Measurements from ENCODE around the gene SPINK1. TPM values are rescaled to one million over a fixed set of nuclear protein-coding genes. Genes with fewer than 3 reads are reported as not detected.
"Not testable (repeated sequence)": the region's sequence is repeated elsewhere in the genome, so short reads cannot be mapped to it uniquely, and the experiment has no call there.

Gene SPINK1
- total and polyA plus RNA-seq, 10 donors = 0.38 to 7.1 (median 0.99) TPM; not detected in 5

- H3K4me3 ChIP-seq = no peak overlapping the region
- 39 to 53% (median 47%) methylated on average over 5 of the region's 5 CpGs for WGBS, 5 donors
- peaks cover 0 to 8% (median 0%) of the 10 kb centered on the region in 7 donors for H3K27me3 ChIP-seq (replicated peaks in 1 of 7)
- DNase-seq = no peak
- peaks cover 0 to under 1% (median 0%) of the 10 kb centered on the region in 8 donors for H3K9me3 ChIP-seq
- peaks cover 0 to 8% (median 2%) of the 10 kb centered on the region in 6 donors for H3K4me1 ChIP-seq
- intact Hi-C loops (cut with DNase I; ENCODE audit: low total_unique reads) = no loop called here
- TF ChIP-seq, protein P1, sequence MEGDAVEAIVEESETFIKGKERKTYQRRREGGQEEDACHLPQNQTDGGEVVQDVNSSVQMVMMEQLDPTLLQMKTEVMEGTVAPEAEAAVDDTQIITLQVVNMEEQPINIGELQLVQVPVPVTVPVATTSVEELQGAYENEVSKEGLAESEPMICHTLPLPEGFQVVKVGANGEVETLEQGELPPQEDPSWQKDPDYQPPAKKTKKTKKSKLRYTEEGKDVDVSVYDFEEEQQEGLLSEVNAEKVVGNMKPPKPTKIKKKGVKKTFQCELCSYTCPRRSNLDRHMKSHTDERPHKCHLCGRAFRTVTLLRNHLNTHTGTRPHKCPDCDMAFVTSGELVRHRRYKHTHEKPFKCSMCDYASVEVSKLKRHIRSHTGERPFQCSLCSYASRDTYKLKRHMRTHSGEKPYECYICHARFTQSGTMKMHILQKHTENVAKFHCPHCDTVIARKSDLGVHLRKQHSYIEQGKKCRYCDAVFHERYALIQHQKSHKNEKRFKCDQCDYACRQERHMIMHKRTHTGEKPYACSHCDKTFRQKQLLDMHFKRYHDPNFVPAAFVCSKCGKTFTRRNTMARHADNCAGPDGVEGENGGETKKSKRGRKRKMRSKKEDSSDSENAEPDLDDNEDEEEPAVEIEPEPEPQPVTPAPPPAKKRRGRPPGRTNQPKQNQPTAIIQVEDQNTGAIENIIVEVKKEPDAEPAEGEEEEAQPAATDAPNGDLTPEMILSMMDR (IDR thresholded peaks at IDR 0.05 in 8 of 11, conservative IDR thresholded peaks at IDR 0.05 in 3 of 11) = no peak
- TF ChIP-seq POLR2AphosphoS5 (IDR thresholded peaks at IDR 0.05) = no peak
- no peak for TF ChIP-seq POLR2A (IDR thresholded peaks at IDR 0.05)
- H3K27ac ChIP-seq = no peak overlapping the region
- no peaks in the 10 kb centered on the region for H3K36me3 ChIP-seq
These were observed 21.4 kb downstream of the SPINK1 start for GRCh38 chr5:147809830-147810666.

- H3K4me3 ChIP-seq = peak overlapping the region in 1 of 8 donors; percentile 26
- no peak for TF ChIP-seq POLR2AphosphoS5 (IDR thresholded peaks at IDR 0.05)
- TF ChIP-seq, protein P1 (IDR thresholded peaks at IDR 0.05 in 8 of 11, conservative IDR thresholded peaks at IDR 0.05 in 3 of 11) = no peak
- TF ChIP-seq POLR2A (IDR thresholded peaks at IDR 0.05) = no peak
- peak overlapping the region in 5 of 8 donors; percentile 22 to 78 (median 66) for H3K27ac ChIP-seq
- intact Hi-C loops (cut with DNase I; ENCODE audit: low total_unique reads) = no loop called here
- WGBS, 5 donors = 16 to 29% (median 20%) methylated on average over 6 of the region's 6 CpGs
- peaks cover 0 to 28% (median 0%) of the 10 kb centered on the region in 7 donors for H3K27me3 ChIP-seq (replicated peaks in 1 of 7)
- no peaks in the 10 kb centered on the region for H3K36me3 ChIP-seq
- H3K4me1 ChIP-seq = peaks cover 0 to 21% (median 11%) of the 10 kb centered on the region in 6 donors
- no peaks in the 10 kb centered on the region for H3K9me3 ChIP-seq
- DNase-seq = peak; percentile 84
These were observed 26.4 kb downstream of the SPINK1 start for GRCh38 chr5:147805030-147805454.

GRCh38 chr5:147804334-147804733 lies 27.1 kb downstream of the SPINK1 start:
- intact Hi-C loops (cut with DNase I; ENCODE audit: low total_unique reads) = no loop called here
- H3K9me3 ChIP-seq = no peaks in the 10 kb centered on the region
- H3K4me3 ChIP-seq = peak overlapping the region in 1 of 8 donors; percentile 10
- peak overlapping the region in 4 of 8 donors; percentile 43 to 78 (median 64) for H3K27ac ChIP-seq
- no peak for DNase-seq
- no peak for TF ChIP-seq POLR2A (IDR thresholded peaks at IDR 0.05)
- TF ChIP-seq POLR2AphosphoS5 (IDR thresholded peaks at IDR 0.05) = no peak
- TF ChIP-seq, protein P1 (IDR thresholded peaks at IDR 0.05 in 8 of 11, conservative IDR thresholded peaks at IDR 0.05 in 3 of 11) = no peak
- no peaks in the 10 kb centered on the region for H3K36me3 ChIP-seq
- 69 to 74% (median 73%) methylated on average over 3 of the region's 3 CpGs for WGBS, 5 donors
- peaks cover 0 to 21% (median 11%) of the 10 kb centered on the region in 6 donors for H3K4me1 ChIP-seq
- H3K27me3 ChIP-seq (replicated peaks in 1 of 7) = peaks cover 0 to 36% (median 0%) of the 10 kb centered on the region in 7 donors

DNA sequence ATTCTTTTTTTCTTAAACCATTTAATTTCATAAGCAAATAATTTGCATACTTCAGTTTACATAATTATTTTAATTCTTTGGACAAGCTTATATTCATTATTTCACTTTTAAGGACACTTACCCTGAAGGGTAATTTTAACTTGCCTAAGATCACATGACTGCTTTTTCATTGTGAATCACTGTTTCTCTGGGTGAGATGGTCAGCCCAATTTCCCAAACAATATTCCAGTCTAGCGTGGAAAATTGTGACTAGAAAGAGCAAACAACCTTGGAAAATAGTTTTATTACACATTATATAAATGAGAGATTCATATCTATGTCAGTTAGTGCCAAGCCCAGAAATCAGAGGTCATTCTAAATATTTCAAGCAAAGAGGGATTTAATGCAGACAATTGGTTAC lies 27.5 kb downstream of the SPINK1 start:
- Histone ChIP-seq H3K4me3 (no peak overlapping the region), H3K9me3 (no peaks in the 10 kb centered on the region), H3K4me1 (peaks cover 0 to 21% (median 11%) of the 10 kb centered on the region in 6 donors), H3K27ac (no peak overlapping the region), H3K27me3 (replicated peaks in 1 of 7) (peaks cover 0 to 40% (median 0%) of the 10 kb centered on the region in 7 donors), H3K36me3 (no peaks in the 10 kb centered on the region)
- TF ChIP-seq, protein P1 (IDR thresholded peaks at IDR 0.05 in 8 of 11, conservative IDR thresholded peaks at IDR 0.05 in 3 of 11) = no peak
- TF ChIP-seq POLR2A (IDR thresholded peaks at IDR 0.05) (no peak), POLR2AphosphoS5 (IDR thresholded peaks at IDR 0.05) (no peak)
- no peak for DNase-seq
- intact Hi-C loops (cut with DNase I; ENCODE audit: low total_unique reads) = no loop called here
- WGBS, 5 donors = 0 to 50% (median 6%) methylated on average over 1 of the region's 1 CpG

GRCh38 chr5:147803161-147803560 lies 28.3 kb downstream of the SPINK1 start:
- H3K4me3 ChIP-seq; DNase-seq; H3K9me3 ChIP-seq; H3K27ac ChIP-seq; H3K36me3 ChIP-seq; intact Hi-C loops (cut with DNase I; ENCODE audit: low total_unique reads): not testable (repeated sequence)
- WGBS, 5 donors = 34 to 40% (median 38%) methylated on average over 3 of the region's 3 CpGs
- H3K4me1 ChIP-seq = peaks cover 0 to 21% (median 11%) of the 10 kb centered on the region in 6 donors
- peaks cover 0 to 41% (median 0%) of the 10 kb centered on the region in 7 donors for H3K27me3 ChIP-seq (replicated peaks in 1 of 7)

All from spleen (tissue), 11 donors.